ENCODE results near the gene NELFCD.
"Not testable (repeated sequence)": the region's sequence is repeated elsewhere in the genome, so short reads cannot be mapped to it uniquely, and the experiment has no call there.

The NELFCD gene

GRCh38 chr20:58980711-58981627 lies at the start of gene NELFCD:
NELFCD (plus strand) TSS chr20:58981256; CDS start chr20:58981310, 54 bp downstream.
- in situ Hi-C loops (cut with HindIII; ENCODE audit: low sequenced_read_pairs), result no loop called here

DNA sequence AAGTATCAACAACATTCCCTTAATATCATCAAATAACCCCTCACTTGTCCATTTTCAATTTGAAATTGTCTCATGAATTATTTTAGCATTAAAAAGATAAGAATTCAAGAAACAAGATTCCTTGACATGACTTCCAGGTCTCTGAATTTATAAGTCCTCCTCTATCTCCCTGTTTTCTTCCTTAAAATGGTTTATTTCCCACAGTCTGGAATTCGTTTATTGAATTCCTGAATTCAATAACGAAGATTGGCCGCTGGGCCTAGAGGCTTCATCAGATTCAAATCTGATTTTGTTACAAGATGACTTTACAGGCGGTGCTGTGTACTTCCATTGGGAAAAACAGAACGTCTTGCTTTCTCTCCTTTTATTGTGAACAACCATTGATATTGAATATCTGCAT lies 48.9 kb upstream of the NELFCD start:
- in situ Hi-C loops (cut with HindIII; ENCODE audit: low sequenced_read_pairs), result no loop called here

GRCh38 chr20:58938078-58938477 lies 43.0 kb upstream of the NELFCD start:
- in situ Hi-C loops (cut with HindIII; ENCODE audit: low sequenced_read_pairs), result no loop called here

DNA sequence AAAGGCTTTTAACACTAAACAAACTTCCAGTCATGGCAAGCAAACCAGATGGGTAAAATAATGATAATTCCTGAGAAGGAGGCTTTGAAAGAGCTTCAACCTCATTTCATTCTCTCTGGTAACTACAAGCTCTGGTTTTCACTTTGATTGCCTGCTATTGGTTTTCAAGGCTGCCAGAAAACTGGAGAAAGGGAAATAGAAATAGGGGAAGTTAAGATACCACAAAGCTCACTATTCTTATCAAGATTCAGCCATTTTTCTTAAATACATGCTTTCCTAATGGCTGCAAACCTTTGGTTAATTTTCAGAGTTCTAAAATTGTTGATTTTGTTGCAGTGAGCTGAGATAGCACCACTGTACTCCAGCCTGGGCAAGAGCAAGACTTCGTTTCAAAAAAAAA lies 42.5 kb upstream of the NELFCD start:
- in situ Hi-C loops (cut with HindIII; ENCODE audit: low sequenced_read_pairs), result no loop called here

DNA sequence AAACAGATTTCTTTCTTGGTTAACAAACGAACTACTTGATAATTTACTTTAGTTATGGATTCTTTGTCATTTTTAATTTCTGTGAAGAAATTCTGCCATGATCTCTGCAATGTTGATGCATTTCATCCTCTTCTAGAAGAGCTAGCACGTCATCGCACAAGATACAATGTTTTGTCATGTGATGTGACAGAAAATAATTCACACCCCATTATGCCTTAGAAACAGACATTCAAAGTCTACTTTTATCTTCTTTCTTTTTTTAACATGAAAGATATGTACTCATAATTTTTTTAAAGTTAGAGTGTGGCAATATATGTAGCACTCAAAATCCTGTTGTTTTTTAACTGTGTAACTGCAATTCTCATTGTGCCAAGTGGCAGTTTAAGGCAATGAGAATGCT lies 39.6 kb upstream of the NELFCD start:
- in situ Hi-C loops (cut with HindIII; ENCODE audit: low sequenced_read_pairs), result no loop called here

DNA sequence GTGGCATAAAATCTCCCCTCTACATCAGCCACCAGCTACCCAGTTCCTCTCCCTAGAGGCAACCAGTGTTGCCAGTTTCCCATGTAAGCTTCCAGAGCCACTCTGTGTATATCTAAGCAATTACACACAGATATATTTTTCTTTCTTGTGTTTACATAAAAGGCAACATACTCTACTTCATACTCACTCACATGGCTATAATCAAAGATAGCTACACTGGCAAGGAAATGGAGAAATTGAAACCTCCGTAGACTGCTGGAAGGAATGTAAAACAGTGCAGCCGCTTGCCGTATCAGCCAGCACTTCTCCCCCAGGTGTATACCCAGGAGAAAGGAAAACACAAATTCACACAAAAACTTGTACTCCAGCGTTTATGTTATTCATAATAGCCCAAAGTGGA lies 38.5 kb upstream of the NELFCD start:
- in situ Hi-C loops (cut with HindIII; ENCODE audit: low sequenced_read_pairs), result no loop called here

DNA sequence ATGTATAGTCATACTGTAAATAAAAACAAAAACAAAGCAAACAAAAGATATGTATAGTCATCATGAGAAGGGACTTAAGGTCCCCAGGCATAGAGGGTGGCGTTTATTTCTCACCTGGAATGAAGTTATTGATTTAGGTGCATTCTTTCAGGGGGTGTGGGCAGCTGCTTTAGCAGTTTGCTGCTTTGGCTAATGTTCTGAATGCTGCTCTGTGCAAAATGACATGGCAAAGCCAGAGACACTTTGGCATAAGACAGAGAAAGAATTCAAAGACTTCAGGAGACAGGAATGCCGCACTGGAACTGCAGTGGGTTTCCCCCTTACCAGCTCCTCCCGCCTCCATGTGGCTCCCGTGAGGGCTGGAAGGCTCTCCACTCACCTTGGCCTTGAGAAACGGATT lies 36.4 kb upstream of the NELFCD start:
- in situ Hi-C loops (cut with HindIII; ENCODE audit: low sequenced_read_pairs), result no loop called here

DNA sequence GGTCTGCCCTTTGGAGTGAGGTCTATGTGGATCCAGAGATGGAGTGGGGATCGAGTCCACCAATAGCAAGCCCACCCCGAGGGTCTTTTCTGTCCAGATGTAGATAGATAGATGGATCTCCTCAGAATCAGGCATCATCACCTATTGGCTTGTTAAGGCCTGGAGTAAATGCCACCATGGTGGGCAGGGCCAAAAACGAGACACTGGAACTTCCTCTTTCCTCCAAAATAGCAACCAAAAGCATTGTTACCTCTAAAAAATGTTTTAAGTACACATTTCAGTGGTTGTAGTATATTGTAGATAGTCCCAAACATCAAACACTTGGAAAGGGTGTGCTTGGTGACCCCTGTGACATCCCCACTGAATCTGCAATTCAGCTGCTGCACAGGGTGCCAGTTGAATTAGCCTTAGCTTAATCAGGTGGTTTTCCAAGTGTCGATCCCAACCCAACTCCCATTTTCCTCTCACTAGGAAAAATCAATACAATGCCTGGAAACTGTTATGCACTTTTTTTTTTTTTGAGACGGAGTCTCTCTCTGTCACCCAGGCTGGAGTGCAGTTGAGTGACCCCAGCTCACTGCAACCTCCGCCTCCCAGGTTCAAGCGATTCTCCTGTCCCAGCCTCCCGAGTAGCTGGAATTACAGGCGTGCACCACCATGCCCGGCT lies 35.0 kb upstream of the NELFCD start:
- in situ Hi-C loops (cut with HindIII; ENCODE audit: low sequenced_read_pairs), result no loop called here

GRCh38 chr20:58947797-58948388 lies 33.2 kb upstream of the NELFCD start:
- in situ Hi-C loops (cut with HindIII; ENCODE audit: low sequenced_read_pairs), result not testable (repeated sequence)

- in situ Hi-C loops (cut with HindIII; ENCODE audit: low sequenced_read_pairs), result no loop called here
Measured at GRCh38 chr20:58950603-58951002, 30.5 kb upstream of the NELFCD start.

DNA sequence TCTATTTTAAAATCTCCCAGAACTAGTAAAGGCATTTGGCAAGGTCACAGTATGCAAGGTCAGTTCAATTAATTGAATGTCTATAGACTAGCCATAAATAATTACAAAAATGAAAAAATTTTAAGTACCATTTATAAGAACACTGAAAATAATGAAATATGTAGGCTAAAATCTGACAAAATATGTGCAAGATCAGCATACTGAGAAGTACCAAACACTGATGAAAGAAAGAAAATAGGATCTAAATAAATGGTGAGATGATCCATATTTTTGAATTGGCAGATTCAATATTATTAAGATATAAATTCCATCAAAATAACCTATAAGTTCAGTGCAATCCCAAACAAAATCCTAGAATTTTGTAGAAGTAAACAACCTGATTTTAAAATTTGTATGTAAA lies 28.0 kb upstream of the NELFCD start:
- in situ Hi-C loops (cut with HindIII; ENCODE audit: low sequenced_read_pairs), result no loop called here

GRCh38 chr20:58956078-58956477 lies 25.0 kb upstream of the NELFCD start:
- in situ Hi-C loops (cut with HindIII; ENCODE audit: low sequenced_read_pairs), result no loop called here

DNA sequence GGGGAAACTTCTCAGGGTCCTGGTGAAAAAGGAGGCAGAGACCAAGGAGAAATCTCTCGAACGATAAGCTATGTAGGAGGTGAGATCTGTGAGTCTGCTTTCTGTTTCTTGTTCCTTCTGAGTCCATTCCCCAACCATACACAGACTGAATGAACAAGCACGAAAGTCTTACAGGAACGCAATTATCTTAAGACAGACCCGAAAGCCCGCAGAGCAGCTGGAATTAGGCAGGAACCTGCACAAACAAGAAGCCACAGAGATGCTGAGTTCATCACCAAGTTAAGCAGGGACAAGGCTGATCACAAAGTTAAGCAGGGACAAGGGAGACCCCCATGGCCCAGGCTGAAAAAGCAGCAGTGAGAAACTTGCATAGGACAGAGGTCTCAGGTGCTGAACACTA lies 21.4 kb upstream of the NELFCD start:
- in situ Hi-C loops (cut with HindIII; ENCODE audit: low sequenced_read_pairs), result no loop called here

DNA sequence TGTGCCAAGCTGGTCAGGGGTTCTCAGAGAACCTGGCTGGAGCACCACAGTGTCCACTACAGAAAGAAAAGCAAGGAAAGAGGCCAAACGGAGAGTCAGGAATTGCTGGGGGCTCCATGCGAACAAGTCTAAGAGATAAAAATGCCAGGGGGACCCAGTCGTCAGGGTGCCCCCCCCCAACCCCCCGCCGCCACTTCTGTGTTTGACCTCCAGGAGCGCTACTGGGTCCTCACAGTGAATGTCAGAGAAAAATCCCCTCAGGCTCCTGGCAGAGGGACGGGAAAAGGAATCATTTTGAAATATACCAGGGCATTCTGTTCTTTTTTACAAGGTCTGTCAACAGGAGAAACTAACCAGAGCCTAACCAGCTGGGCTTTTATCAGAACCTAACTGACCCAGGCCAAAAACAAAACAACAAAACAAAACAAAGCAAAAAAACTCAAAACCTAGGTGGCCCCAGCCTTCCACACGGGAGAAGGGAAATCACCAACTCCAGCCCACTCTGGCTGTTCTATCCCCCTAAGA lies 17.9 kb upstream of the NELFCD start:
- in situ Hi-C loops (cut with HindIII; ENCODE audit: low sequenced_read_pairs), result no loop called here

DNA sequence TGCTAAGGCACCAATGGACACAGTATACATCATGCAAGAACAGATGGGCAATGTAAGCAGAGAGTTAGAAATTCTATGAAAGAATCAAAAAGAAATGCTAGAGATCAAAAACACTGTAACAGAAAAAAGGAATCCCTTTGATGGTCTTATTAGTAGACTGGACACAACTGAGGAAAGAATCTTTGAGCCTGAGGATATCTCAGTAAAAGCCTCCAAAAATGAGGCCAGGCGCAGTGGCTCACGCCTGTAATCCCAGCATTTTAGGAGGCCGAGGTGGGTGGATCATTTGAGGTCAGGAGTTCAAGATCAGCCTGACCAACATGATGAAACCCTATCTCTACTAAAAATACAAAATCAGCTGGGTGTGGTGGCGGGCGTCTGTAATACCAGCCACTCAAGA lies 17.1 kb upstream of the NELFCD start:
- in situ Hi-C loops (cut with HindIII; ENCODE audit: low sequenced_read_pairs), result not testable (repeated sequence)

DNA sequence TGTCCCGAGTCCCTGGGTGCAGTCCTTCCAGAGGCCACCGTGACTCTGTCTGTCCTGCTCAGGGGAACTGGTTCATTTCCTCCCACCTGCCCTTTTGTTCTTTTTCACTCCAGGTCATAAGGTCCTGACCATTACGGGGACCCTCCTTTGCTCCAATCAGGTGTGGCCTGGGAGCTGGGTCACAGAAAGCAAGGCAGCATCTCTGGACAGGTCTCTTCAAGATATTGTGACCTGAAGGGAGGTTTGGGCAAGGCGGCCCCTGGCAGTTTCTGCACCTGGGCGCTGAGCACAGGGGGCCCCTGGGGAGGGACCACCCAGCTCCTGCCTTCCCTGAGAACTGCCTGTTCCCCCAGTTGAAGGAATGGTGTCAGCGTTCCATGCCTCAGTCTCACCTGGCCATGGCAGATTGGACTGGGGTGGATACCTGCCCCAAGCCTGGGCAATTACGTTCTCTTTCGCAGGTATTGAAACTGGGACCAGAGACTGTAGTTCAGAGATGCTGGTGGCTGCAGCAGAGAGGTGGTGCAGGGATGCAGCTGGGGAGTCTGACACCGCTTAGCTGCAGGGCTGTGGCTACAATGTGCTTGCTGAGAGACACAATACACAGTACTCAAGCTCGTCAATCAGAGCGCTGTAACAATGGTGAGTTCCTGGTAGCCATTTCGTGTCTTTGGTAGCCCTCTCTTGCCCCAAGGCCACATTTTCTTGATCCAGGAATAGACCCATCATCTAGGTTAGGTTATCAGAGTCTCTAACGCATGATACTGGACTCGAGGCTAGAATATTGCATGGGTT lies 15.6 kb upstream of the NELFCD start:
- in situ Hi-C loops (cut with HindIII; ENCODE audit: low sequenced_read_pairs), result no loop called here

- in situ Hi-C loops (cut with HindIII; ENCODE audit: low sequenced_read_pairs), result no loop called here
Measured at GRCh38 chr20:58967652-58968429, 13.2 kb upstream of the NELFCD start.

DNA sequence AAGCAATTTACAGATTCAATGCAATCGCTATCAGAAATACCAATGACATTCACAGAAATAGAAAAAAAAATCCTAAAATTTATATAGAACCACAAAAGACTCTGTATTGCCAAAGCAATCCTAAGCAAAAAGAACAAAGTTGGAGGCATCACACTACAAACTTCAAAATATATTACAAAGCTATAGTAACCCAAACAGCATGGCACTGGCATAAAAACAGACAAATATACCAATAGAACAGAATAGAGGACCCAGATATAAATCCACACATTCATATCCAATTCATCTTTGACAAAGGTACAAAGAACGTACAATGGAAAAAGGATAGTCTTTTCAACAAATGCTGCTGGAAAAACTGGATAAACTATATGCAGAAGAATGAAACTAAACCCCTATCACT lies 11.6 kb upstream of the NELFCD start:
- in situ Hi-C loops (cut with HindIII; ENCODE audit: low sequenced_read_pairs), result no loop called here

DNA sequence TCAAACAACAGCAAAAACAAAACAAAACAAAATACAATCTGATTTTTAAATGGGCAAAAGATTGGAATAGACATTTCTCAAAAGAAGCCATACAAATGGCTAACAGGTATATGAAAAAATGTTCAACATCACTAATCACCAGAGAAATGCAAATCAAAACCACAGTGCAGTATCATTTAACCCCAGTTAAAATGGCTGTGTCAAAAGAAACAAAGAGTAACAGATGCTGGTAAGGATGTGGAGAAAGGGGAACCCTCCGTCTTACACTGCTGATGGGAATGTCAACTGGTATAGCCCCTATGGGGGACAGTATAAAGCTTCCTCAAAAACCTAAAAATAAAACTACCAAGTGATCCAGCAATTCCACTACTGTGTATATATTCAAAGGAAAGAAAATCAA lies 10.9 kb upstream of the NELFCD start:
- in situ Hi-C loops (cut with HindIII; ENCODE audit: low sequenced_read_pairs), result loop anchor here (5.0 kb wide), 3 partner anchors 37 to 98 kb away; partner anchors contain the start of gene CTSZ

- in situ Hi-C loops (cut with HindIII; ENCODE audit: low sequenced_read_pairs), result loop anchor here (5.0 kb wide), 3 partner anchors 36 to 99 kb away; partner anchors contain the start of gene CTSZ
Measured at GRCh38 chr20:58971429-58971828, 9.6 kb upstream of the NELFCD start.

All from endothelial cell of hepatic sinusoid (primary cell).